ENCODE results near the gene RXFP1. TPM values are rescaled to one million over a fixed set of nuclear protein-coding genes. Genes with fewer than 3 reads are reported as not detected.

The RXFP1 gene
- total RNA-seq, result 6.9 TPM
- long read RNA-seq, partial matches to known transcripts, result 2 of 10 reads
- long read RNA-seq, other reads (novel, unspliced or antisense), result 6 of 10 reads

- H3K4me1 ChIP-seq, result no peaks in the 10 kb centered on the region
- H3K27me3 ChIP-seq (ENCODE audit: low read depth), result no peaks in the 10 kb centered on the region
- DNase-seq (no peak), ATAC-seq (no peak)
- TF ChIP-seq, protein P1, sequence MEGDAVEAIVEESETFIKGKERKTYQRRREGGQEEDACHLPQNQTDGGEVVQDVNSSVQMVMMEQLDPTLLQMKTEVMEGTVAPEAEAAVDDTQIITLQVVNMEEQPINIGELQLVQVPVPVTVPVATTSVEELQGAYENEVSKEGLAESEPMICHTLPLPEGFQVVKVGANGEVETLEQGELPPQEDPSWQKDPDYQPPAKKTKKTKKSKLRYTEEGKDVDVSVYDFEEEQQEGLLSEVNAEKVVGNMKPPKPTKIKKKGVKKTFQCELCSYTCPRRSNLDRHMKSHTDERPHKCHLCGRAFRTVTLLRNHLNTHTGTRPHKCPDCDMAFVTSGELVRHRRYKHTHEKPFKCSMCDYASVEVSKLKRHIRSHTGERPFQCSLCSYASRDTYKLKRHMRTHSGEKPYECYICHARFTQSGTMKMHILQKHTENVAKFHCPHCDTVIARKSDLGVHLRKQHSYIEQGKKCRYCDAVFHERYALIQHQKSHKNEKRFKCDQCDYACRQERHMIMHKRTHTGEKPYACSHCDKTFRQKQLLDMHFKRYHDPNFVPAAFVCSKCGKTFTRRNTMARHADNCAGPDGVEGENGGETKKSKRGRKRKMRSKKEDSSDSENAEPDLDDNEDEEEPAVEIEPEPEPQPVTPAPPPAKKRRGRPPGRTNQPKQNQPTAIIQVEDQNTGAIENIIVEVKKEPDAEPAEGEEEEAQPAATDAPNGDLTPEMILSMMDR (IDR thresholded peaks at IDR 0.05), result no peak
- intact Hi-C loops (cut with DNase I), result no loop called here
- no peaks in the 10 kb centered on the region for H3K36me3 ChIP-seq
- H3K27ac ChIP-seq, result no peak within 1 kb of the TSS
- no peaks in the 10 kb centered on the region for H3K9me3 ChIP-seq
- H3K4me3 ChIP-seq, result peak within 1 kb of the TSS; percentile 40
Measured at GRCh38 chr4:158521484-158522088, at the start of gene RXFP1. Gene RXFP1, plus strand, starts transcription at chr4:158521882. Its CDS starts 95 bp downstream, at chr4:158521977.

- TF ChIP-seq, protein P1 (IDR thresholded peaks at IDR 0.05), result no peak
- Histone ChIP-seq H3K9me3 (no peaks in the 10 kb centered on the region), H3K4me3 (no peak overlapping the region), H3K27me3 (ENCODE audit: low read depth) (no peaks in the 10 kb centered on the region), H3K36me3 (no peaks in the 10 kb centered on the region), H3K27ac (no peak overlapping the region), H3K4me1 (no peaks in the 10 kb centered on the region)
- no peak for DNase-seq
- no peak for ATAC-seq
- intact Hi-C loops (cut with DNase I), result no loop called here
Measured at GRCh38 chr4:158481811-158482210, 39.9 kb upstream of the RXFP1 start.

- no peaks in the 10 kb centered on the region for H3K9me3 ChIP-seq
- no peaks in the 10 kb centered on the region for H3K27me3 ChIP-seq (ENCODE audit: low read depth)
- H3K4me1 ChIP-seq, result no peaks in the 10 kb centered on the region
- no peaks in the 10 kb centered on the region for H3K36me3 ChIP-seq
- no peak for DNase-seq
- intact Hi-C loops (cut with DNase I), result no loop called here
- no peak for ATAC-seq
- no peak overlapping the region for H3K4me3 ChIP-seq
- no peak overlapping the region for H3K27ac ChIP-seq
- TF ChIP-seq, protein P1 (IDR thresholded peaks at IDR 0.05), result no peak
Measured at GRCh38 chr4:158484173-158484885, 37.4 kb upstream of the RXFP1 start.

GRCh38 chr4:158490629-158491028 is 31.1 kb upstream of the RXFP1 start:
- no peak overlapping the region for H3K27ac ChIP-seq
- DNase-seq (no peak), ATAC-seq (no peak)
- no peaks in the 10 kb centered on the region for H3K9me3 ChIP-seq
- TF ChIP-seq, protein P1 (IDR thresholded peaks at IDR 0.05), result no peak
- H3K4me3 ChIP-seq, result no peak overlapping the region
- no peaks in the 10 kb centered on the region for H3K27me3 ChIP-seq (ENCODE audit: low read depth)
- H3K36me3 ChIP-seq, result no peaks in the 10 kb centered on the region
- H3K4me1 ChIP-seq, result no peaks in the 10 kb centered on the region
- intact Hi-C loops (cut with DNase I), result no loop called here

GRCh38 chr4:158492391-158492790 is 29.3 kb upstream of the RXFP1 start:
- H3K4me1 ChIP-seq, result no peaks in the 10 kb centered on the region
- ATAC-seq (no peak), DNase-seq (no peak)
- no peaks in the 10 kb centered on the region for H3K27me3 ChIP-seq (ENCODE audit: low read depth)
- intact Hi-C loops (cut with DNase I), result no loop called here
- no peak overlapping the region for H3K4me3 ChIP-seq
- no peak overlapping the region for H3K27ac ChIP-seq
- H3K9me3 ChIP-seq, result no peaks in the 10 kb centered on the region
- no peaks in the 10 kb centered on the region for H3K36me3 ChIP-seq
- TF ChIP-seq, protein P1 (IDR thresholded peaks at IDR 0.05), result no peak

All from lower lobe of right lung (tissue), 2 donors.